ENCODE measurements around the gene ZNF768. TPM values are rescaled to one million over a fixed set of nuclear protein-coding genes. Genes with fewer than 3 reads are reported as not detected.

ZNF768 gene
- total and polyA plus RNA-seq, 2 experiments from 2014 or later = 8.3 to 43.0 TPM

DNA sequence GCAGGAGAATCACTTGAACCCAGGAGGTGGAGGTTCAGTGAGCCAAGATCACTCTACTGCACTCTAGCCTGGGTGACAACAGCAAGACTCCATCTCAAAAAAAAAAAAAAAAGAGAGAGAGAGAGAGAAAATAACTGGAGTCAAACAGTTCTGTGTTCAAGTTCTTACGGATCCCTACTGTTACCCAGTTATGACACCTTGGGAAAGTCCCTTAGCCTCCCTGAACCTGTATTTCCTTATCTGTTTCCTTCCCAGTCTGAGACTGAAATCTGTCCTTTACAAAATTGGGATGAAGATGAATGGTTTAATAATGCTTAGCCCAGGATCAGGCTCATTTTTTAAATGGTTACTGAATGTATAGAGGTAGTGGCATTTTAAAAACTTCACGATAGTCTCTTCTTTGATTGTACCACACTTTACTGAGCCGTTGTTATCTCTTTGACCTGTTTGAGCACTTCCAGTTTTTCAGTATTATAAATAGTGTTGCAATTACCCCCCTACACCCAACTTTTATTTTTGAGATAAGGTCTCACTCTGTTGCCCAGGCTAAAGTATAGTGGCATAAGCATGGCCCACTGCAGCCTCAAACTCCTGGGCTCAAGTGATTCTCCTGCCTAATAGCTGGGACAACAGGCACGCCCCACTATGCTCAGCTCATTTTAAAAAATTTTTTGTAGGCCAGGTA lies 17.1 kb downstream of the ZNF768 start (continued):
- TF ChIP-seq, protein P1, sequence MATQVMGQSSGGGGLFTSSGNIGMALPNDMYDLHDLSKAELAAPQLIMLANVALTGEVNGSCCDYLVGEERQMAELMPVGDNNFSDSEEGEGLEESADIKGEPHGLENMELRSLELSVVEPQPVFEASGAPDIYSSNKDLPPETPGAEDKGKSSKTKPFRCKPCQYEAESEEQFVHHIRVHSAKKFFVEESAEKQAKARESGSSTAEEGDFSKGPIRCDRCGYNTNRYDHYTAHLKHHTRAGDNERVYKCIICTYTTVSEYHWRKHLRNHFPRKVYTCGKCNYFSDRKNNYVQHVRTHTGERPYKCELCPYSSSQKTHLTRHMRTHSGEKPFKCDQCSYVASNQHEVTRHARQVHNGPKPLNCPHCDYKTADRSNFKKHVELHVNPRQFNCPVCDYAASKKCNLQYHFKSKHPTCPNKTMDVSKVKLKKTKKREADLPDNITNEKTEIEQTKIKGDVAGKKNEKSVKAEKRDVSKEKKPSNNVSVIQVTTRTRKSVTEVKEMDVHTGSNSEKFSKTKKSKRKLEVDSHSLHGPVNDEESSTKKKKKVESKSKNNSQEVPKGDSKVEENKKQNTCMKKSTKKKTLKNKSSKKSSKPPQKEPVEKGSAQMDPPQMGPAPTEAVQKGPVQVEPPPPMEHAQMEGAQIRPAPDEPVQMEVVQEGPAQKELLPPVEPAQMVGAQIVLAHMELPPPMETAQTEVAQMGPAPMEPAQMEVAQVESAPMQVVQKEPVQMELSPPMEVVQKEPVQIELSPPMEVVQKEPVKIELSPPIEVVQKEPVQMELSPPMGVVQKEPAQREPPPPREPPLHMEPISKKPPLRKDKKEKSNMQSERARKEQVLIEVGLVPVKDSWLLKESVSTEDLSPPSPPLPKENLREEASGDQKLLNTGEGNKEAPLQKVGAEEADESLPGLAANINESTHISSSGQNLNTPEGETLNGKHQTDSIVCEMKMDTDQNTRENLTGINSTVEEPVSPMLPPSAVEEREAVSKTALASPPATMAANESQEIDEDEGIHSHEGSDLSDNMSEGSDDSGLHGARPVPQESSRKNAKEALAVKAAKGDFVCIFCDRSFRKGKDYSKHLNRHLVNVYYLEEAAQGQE (IDR thresholded peaks at IDR 0.05; ENCODE audit: unreplicated experiment) = no peak
- TF ChIP-seq ZNF114 (CRISPR knock-in tag; IDR thresholded peaks at IDR 0.05) = no peak
- no peak for TF ChIP-seq CREB1 (CRISPR knock-in tag; IDR thresholded peaks at IDR 0.05; ENCODE audit: low read depth)
- TF ChIP-seq ZNF331 (CRISPR knock-in tag; IDR thresholded peaks at IDR 0.05; ENCODE audit: low read depth) = no peak
- TF ChIP-seq, protein P2, sequence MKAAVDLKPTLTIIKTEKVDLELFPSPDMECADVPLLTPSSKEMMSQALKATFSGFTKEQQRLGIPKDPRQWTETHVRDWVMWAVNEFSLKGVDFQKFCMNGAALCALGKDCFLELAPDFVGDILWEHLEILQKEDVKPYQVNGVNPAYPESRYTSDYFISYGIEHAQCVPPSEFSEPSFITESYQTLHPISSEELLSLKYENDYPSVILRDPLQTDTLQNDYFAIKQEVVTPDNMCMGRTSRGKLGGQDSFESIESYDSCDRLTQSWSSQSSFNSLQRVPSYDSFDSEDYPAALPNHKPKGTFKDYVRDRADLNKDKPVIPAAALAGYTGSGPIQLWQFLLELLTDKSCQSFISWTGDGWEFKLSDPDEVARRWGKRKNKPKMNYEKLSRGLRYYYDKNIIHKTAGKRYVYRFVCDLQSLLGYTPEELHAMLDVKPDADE (IDR thresholded peaks at IDR 0.05) = no peak
- no peak for TF ChIP-seq EZH2 (IDR thresholded peaks at IDR 0.05; ENCODE audit: low read depth, unreplicated experiment)
- TF ChIP-seq STAT1 (IDR thresholded peaks at IDR 0.05; ENCODE audit: unreplicated experiment) = no peak
- TF ChIP-seq POLR2AphosphoS5 (IDR thresholded peaks at IDR 0.05; ENCODE audit: low read depth) = no peak
- TF ChIP-seq JUNB (IDR thresholded peaks at IDR 0.05; ENCODE audit: unreplicated experiment) = no peak

DNA sequence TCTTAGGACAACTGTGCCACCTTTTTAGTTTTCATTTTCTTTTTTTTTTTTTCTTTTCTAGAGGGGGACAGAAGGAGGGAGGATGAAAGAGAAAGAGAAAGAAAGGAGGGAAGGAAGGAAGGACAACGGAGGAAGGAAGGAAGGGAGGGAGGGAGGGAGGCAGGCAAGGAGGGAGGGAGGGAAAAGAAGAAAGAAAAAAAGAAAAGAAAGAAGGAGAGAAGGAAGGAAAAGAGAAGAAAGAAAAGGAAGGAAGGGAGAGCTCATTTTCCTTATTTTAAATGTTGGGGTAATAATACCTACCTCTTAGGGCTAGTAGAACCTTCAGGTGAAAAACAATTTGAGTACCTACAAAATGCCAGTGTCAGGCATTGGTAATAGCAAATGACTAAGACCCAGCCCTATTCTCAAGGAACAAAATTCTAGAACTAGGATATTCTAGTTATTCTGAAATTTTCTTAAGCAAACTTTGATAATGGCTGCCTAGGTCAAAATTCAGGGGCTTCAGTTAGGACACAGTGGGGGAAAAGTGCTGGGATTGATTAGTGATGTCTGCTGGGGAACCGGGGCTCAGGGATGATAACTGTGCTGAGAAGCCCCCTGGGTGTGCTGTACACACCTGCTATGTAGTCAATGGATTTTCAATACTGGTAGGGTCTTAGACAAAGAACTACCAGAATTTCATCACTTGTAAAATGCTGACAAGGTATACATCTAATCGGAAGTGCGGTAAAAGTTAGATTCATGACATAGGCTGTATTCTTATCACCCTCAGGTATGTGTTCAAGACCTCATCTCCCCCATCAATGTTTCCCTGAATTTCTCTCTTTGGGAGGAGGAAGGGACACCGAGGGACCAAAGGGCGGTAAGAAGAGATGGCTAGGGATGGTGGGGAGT lies 22.7 kb downstream of the ZNF768 start:
- Mint-ChIP-seq H3K27ac (no peak overlapping the region), H3K9me3 (no peaks in the 10 kb centered on the region), H3K4me3 (no peak overlapping the region), H3K27me3 (ENCODE audit: insufficient read depth, low read depth, poor library complexity) (peaks cover 2% of the 10 kb centered on the region), H3K4me1 (no peaks in the 10 kb centered on the region), H3K36me3 (ENCODE audit: low read depth) (no peaks in the 10 kb centered on the region)
- no peaks in the 10 kb centered on the region for H3K9me2 ChIP-seq (ENCODE audit: insufficient read depth)
- H3K4me2 ChIP-seq = no peak overlapping the region
- no peak for TF ChIP-seq ZNF114 (CRISPR knock-in tag; IDR thresholded peaks at IDR 0.05)
- TF ChIP-seq, protein P3, sequence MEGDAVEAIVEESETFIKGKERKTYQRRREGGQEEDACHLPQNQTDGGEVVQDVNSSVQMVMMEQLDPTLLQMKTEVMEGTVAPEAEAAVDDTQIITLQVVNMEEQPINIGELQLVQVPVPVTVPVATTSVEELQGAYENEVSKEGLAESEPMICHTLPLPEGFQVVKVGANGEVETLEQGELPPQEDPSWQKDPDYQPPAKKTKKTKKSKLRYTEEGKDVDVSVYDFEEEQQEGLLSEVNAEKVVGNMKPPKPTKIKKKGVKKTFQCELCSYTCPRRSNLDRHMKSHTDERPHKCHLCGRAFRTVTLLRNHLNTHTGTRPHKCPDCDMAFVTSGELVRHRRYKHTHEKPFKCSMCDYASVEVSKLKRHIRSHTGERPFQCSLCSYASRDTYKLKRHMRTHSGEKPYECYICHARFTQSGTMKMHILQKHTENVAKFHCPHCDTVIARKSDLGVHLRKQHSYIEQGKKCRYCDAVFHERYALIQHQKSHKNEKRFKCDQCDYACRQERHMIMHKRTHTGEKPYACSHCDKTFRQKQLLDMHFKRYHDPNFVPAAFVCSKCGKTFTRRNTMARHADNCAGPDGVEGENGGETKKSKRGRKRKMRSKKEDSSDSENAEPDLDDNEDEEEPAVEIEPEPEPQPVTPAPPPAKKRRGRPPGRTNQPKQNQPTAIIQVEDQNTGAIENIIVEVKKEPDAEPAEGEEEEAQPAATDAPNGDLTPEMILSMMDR (conservative IDR thresholded peaks at IDR 0.05; ENCODE audit: low read depth in 2 of 2) = no peak
- no peak for TF ChIP-seq POLR2AphosphoS5 (IDR thresholded peaks at IDR 0.05; ENCODE audit: low read depth)
- no peak for TF ChIP-seq STAT1 (IDR thresholded peaks at IDR 0.05; ENCODE audit: unreplicated experiment)
- TF ChIP-seq, protein P1 (IDR thresholded peaks at IDR 0.05; ENCODE audit: unreplicated experiment) = no peak
- ATAC-seq = no peak
- H3K79me2 ChIP-seq (replicated peaks; ENCODE audit: insufficient read depth) = no peaks in the 10 kb centered on the region
- no peak overlapping the region for H3K27ac ChIP-seq (ENCODE audit: low read depth)
- H3K4me3 ChIP-seq = no peak overlapping the region
- H3K36me3 ChIP-seq (ENCODE audit: insufficient read depth) = no peaks in the 10 kb centered on the region
- no peak for DNase-seq (ENCODE audit: low spot score)
- no peak overlapping the region for H2AFZ ChIP-seq
- no peaks in the 10 kb centered on the region for H3K27me3 ChIP-seq (ENCODE audit: insufficient read depth)
- no peaks in the 10 kb centered on the region for H3K4me1 ChIP-seq (ENCODE audit: insufficient read depth)
- no peaks in the 10 kb centered on the region for H3F3A ChIP-seq (replicated peaks; ENCODE audit: low read depth)
- H4K20me1 ChIP-seq (replicated peaks; ENCODE audit: insufficient read depth) = no peaks in the 10 kb centered on the region

Data from GM23338 (cell line).